Gastrocnemius medialis (tissue), 4 donors: ENCODE data around the gene RGS19.

Source experiments
- CTCF ChIP-seq, 5 experiments: fragments of 450-650 bp in 3 of 5; fragments of 200-600 bp in 2 of 5; sonication (generic) in 2 of 5; IDR thresholded peaks in 4 of 5; conservative IDR thresholded peaks in 1 of 5; 1 replicate in 4 of 5; 2 replicates in 1 of 5; pipeline ENCODE4 v1.5.1; 2016 to 2019; ENCODE audit warnings: antibody characterized with exemption in 5 of 5, mild to moderate bottlenecking in 3 of 5, moderate library complexity in 3 of 5
- POLR2A ChIP-seq, 2 donors: fragments of 450-650 bp; IDR thresholded peaks; one replicate each; pipeline ENCODE4 v1.6.1; 2017; ENCODE audit warnings: antibody characterized with exemption in 2 of 2, mild to moderate bottlenecking in 2 of 2, moderate library complexity in 2 of 2

DNA sequence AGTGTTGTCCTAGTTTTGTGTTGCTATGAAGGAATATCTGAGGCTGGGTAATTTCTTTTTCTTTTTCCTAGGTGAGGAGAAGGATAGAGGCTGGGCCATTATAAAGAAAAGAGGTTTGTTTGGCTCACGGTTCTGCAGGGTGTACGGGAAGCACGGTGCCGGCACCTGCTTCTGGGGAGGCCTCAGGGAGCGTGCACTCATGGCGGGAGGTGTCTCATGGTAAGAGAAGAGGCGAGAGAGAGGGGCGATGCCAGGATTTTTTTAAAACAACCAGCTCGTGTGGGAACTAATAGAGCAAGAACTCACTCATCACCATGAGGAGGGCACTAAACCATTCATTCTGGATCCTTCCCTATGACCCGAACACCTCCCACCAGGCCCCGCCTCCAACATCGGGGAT is 42.3 kb upstream of the RGS19 start:
- TF ChIP-seq CTCF (IDR thresholded peaks at IDR 0.05 in 4 of 5, conservative IDR thresholded peaks at IDR 0.05 in 1 of 5), result no peak
- TF ChIP-seq POLR2A (IDR thresholded peaks at IDR 0.05), result no peak
